B cell (primary cell): ENCODE results near the gene IDH2.

Experiments
- EZH2 ChIP-seq: IDR thresholded peaks from 2 replicates; pipeline ENCODE4 v1.6.1; 2012; ENCODE audit warnings: borderline replicate concordance, low read depth, mild to moderate bottlenecking, moderate library complexity, low read length; ENCODE audit not compliant: insufficient read depth, poor library complexity, severe bottlenecking
- TF ChIP-seq, protein P1 (sequence below): fragments of 200-600 bp; IDR thresholded peaks from one replicate; pipeline ENCODE4 v1.8.0; 2022; ENCODE audit warnings: antibody characterized with exemption, mild to moderate bottlenecking

DNA sequence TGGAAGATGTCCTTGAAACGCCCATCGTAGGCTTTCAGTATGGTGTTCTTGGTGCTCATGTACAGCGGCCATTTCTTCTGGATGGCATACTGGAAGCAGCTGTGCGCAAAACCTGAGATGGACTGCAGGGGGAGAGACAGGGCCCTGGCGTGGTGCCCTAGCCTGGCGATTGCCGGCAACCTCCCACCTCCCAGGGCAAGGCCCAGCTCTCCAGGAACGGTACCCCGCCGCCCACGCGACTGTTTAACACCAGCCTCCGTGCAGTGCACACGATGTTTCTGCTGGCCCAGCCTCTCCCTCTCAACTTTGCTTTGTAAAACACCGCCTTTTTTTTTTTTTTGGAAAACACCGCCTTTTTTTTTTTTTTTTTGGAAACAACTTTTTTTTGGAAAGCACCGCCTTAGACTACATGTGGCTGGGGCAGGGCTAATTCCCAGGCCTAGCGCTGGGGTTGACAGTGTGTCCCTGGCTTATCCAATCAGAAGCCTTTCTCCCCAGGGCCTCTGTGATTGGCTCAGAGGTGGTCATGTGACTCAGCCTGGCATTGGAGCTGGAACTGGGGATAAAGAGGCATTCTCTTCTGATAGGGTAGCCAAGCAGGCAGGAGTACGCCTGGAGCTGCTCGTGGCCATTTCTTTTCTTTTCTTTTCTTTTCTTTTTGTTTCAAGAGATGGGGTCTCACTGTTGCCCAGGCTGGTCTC is 14.7 kb downstream of the IDH2 start:
- TF ChIP-seq, protein P1, sequence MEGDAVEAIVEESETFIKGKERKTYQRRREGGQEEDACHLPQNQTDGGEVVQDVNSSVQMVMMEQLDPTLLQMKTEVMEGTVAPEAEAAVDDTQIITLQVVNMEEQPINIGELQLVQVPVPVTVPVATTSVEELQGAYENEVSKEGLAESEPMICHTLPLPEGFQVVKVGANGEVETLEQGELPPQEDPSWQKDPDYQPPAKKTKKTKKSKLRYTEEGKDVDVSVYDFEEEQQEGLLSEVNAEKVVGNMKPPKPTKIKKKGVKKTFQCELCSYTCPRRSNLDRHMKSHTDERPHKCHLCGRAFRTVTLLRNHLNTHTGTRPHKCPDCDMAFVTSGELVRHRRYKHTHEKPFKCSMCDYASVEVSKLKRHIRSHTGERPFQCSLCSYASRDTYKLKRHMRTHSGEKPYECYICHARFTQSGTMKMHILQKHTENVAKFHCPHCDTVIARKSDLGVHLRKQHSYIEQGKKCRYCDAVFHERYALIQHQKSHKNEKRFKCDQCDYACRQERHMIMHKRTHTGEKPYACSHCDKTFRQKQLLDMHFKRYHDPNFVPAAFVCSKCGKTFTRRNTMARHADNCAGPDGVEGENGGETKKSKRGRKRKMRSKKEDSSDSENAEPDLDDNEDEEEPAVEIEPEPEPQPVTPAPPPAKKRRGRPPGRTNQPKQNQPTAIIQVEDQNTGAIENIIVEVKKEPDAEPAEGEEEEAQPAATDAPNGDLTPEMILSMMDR = no peak
- TF ChIP-seq EZH2 = no peak
